Heart left ventricle (tissue), 16 donors: ENCODE results near the gene LAMA3. TPM values are rescaled to one million over a fixed set of nuclear protein-coding genes. Genes with fewer than 3 reads are reported as not detected.

Experiments used
- ATAC-seq, 4 donors: fragments of 200-7000 bp; cut with Tn5 transposase; one replicate each; pipeline ENCODE4 v1.9.1; 2020 to 2022; ENCODE audit warnings: moderate library complexity in 4 of 4, mild to moderate bottlenecking in 3 of 4, moderate number of reproducible peaks in 1 of 4
- DNase-seq, 5 donors: peaks; one replicate each; pipeline ENCODE4 v3.0.0-alpha.2; 2020
- H3K27ac ChIP-seq, 12 donors: fragments of 200-600 bp; sonication (generic) in 4 of 12; one replicate each; pipeline versions ENCODE4 v1.5.0 to v1.8.0; 2016 to 2022; ENCODE audit warnings: mild to moderate bottlenecking in 2 of 12
- H3K27me3 ChIP-seq, 9 donors: fragments of 200-600 bp; sonication (generic) in 2 of 9; one replicate each; pipeline versions ENCODE4 v1.5.1 to v1.8.0; 2016 to 2022; ENCODE audit warnings: mild to moderate bottlenecking in 3 of 9
- H3K36me3 ChIP-seq, 9 donors: fragments of 200-600 bp; sonication (generic) in 2 of 9; one replicate each; pipeline versions ENCODE4 v1.5.0 to v1.8.0; 2018 to 2022; ENCODE audit warnings: mild to moderate bottlenecking in 2 of 9
- H3K4me1 ChIP-seq, 12 donors: fragments of 200-600 bp; sonication (generic) in 4 of 12; one replicate each; pipeline versions ENCODE4 v1.5.0 to v1.8.0; 2016 to 2022; ENCODE audit warnings: mild to moderate bottlenecking in 3 of 12
- H3K4me3 ChIP-seq, 12 donors: fragments of 200-600 bp; sonication (generic) in 4 of 12; one replicate each; pipeline versions ENCODE4 v1.5.0 to v1.8.0; 2017 to 2022; ENCODE audit warnings: mild to moderate bottlenecking in 9 of 12, moderate library complexity in 4 of 12
- H3K9me3 ChIP-seq, 12 donors: fragments of 200-600 bp; sonication (generic) in 4 of 12; one replicate each; pipeline versions ENCODE4 v1.5.0 to v1.8.0; 2016 to 2022; ENCODE audit warnings: mild to moderate bottlenecking in 1 of 12
- POLR2A ChIP-seq, 2 donors: fragments of 450-650 bp; IDR thresholded peaks; one replicate each; pipeline ENCODE4 v1.6.1; 2017; ENCODE audit warnings: antibody characterized with exemption in 2 of 2, mild to moderate bottlenecking in 2 of 2, moderate library complexity in 2 of 2
- WGBS, 4 donors: extraction: QIAGEN DNeasy Blood & Tissue Kit in 2 of 4; methylation state at CpG; one replicate each; pipeline versions ENCODE4 v1.1.5 to v1.1.7; 2013 to 2018; 5-methylcytosine and 5-hydroxymethylcytosine counted together
- intact Hi-C, 10 donors: fragments of 100-400 bp; cut with DNase I; formaldehyde crosslinking; loops; one replicate each; pipeline versions ENCODE4 v1.11.1 to v1.14.2; 2022
- polyA plus RNA-seq, 2 donors: library from polyadenylated mRNA; stranded (reverse); fragments of 200-250 nt; gene quantifications; one replicate each; pipeline ENCODE4 v1.2.3, GENCODE V29; 2013
- total RNA-seq, 9 donors: library from RNA; depleted of rRNA in 2 of 9; stranded (reverse); fragments of >200 nt in 2 of 9; fragmentation: NEBNext Ultra II Directional in 3 of 9; extraction: Animal tissue kit (Norgen Biotek cat#: 25700) in 3 of 9; gene quantifications; one replicate each; pipeline versions ENCODE4 v1.1.0 to v1.2.4, GENCODE V29; 2016 to 2023
- TF ChIP-seq, protein P1 (sequence below), 12 donors: fragments of 200-600 bp; sonication (generic) in 4 of 12; IDR thresholded peaks; one replicate each; pipeline versions ENCODE4 v1.5.0 to v1.8.0; 2018 to 2022; ENCODE audit warnings: antibody characterized with exemption in 12 of 12, mild to moderate bottlenecking in 5 of 12
- donor health status: ischemic (EF 13 %, LVEDD 7.1; RV severe dilation, severe dysfunction).
- donor health status: healthy with polysubstance abuse.
- donor health status: DM: no; HTN: yes; CAD: no.
- donor health status: DM: no; HTN: no; CAD: no.
- donor health status: ischemic (EF 25% LVEDD 6.9; RV normal size, moderate dysfunction).
- donor health status: ischemic (EF 25% LVEDD 5.7; RV mildly dilated, moderate dysfunction).
- donor health status: healthy.
- donor health status: DM: yes; HTN: yes; CAD: no.
- donor health status: ischemic (EF 35%, LVEDD 5.7; RV mildly dilated, moderate dysfunction).
- donor health status: nonischemic (EF 11% LVEDD 7.7; RV severe dilation, severe dysfunction).
- donor health status: DM: yes; HTN: yes; CAD: no.
- donor health status: PGD.
- donor health status: ischemic (EF 29% LVEDD 5.4; RV normal size, mild dysfunction).
- donor health status: nonischemic (EF 23%, LVEDD 6.1; RV moderate dilation, normal function).

LAMA3 gene
- total and polyA plus RNA-seq, 11 donors = 1.2 to 6.6 (median 3.2) TPM

- Histone ChIP-seq H3K27me3 (no peaks in the 10 kb centered on the region), H3K27ac (no peak overlapping the region), H3K9me3 (no peaks in the 10 kb centered on the region), H3K4me3 (no peak overlapping the region), H3K36me3 (no peaks in the 10 kb centered on the region), H3K4me1 (peaks cover 0 to 14% (median 3%) of the 10 kb centered on the region in 12 donors)
- no peak for ATAC-seq
- intact Hi-C loops = loop anchor here in 1 of 10 donors (10.0 kb wide), 1 partner anchor 57 kb away; no protein-coding TSS in a partner anchor
- TF ChIP-seq POLR2A (IDR thresholded peaks at IDR 0.05) = no peak
- DNase-seq = no peak
- 80 to 92% (median 88%) methylated on average over 5 of the region's 5 CpGs for WGBS, 4 donors
Observed at GRCh38 chr18:23718243-23718720, 29.0 kb downstream of the LAMA3 start.

DNA sequence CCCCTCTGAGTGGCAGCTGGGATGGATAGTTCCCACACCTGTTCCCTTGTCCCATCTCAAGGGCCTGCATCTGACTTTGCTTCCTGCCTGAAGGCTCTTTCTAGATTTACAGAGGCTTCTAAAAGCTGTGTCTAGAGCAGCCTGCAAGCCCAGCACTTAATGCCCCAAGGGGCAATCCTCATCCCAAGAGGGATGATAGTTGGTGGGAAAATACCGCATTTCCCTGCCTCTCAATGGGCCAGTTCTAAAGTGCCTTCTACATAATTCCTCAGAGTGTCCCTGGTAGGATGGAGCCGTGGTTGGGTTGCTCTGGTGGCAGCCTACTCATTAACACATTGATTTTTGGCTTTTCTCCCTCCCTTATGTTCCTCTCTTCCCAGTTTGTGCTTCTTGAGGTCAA is 29.5 kb downstream of the LAMA3 start:
- WGBS, 4 donors = 74 to 90% (median 80%) methylated on average over 2 of the region's 2 CpGs
- ATAC-seq (no peak), DNase-seq (no peak)
- peaks cover 0 to 14% (median 3%) of the 10 kb centered on the region in 12 donors for H3K4me1 ChIP-seq
- H3K36me3 ChIP-seq = no peaks in the 10 kb centered on the region
- no peak overlapping the region for H3K27ac ChIP-seq
- no peak overlapping the region for H3K4me3 ChIP-seq
- intact Hi-C loops = loop anchor here in 1 of 10 donors (10.0 kb wide), 1 partner anchor 56 kb away; no protein-coding TSS in a partner anchor
- no peaks in the 10 kb centered on the region for H3K27me3 ChIP-seq
- H3K9me3 ChIP-seq = no peaks in the 10 kb centered on the region
- TF ChIP-seq, protein P1, sequence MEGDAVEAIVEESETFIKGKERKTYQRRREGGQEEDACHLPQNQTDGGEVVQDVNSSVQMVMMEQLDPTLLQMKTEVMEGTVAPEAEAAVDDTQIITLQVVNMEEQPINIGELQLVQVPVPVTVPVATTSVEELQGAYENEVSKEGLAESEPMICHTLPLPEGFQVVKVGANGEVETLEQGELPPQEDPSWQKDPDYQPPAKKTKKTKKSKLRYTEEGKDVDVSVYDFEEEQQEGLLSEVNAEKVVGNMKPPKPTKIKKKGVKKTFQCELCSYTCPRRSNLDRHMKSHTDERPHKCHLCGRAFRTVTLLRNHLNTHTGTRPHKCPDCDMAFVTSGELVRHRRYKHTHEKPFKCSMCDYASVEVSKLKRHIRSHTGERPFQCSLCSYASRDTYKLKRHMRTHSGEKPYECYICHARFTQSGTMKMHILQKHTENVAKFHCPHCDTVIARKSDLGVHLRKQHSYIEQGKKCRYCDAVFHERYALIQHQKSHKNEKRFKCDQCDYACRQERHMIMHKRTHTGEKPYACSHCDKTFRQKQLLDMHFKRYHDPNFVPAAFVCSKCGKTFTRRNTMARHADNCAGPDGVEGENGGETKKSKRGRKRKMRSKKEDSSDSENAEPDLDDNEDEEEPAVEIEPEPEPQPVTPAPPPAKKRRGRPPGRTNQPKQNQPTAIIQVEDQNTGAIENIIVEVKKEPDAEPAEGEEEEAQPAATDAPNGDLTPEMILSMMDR (IDR thresholded peaks at IDR 0.05) = no peak
- no peak for TF ChIP-seq POLR2A (IDR thresholded peaks at IDR 0.05)

DNA sequence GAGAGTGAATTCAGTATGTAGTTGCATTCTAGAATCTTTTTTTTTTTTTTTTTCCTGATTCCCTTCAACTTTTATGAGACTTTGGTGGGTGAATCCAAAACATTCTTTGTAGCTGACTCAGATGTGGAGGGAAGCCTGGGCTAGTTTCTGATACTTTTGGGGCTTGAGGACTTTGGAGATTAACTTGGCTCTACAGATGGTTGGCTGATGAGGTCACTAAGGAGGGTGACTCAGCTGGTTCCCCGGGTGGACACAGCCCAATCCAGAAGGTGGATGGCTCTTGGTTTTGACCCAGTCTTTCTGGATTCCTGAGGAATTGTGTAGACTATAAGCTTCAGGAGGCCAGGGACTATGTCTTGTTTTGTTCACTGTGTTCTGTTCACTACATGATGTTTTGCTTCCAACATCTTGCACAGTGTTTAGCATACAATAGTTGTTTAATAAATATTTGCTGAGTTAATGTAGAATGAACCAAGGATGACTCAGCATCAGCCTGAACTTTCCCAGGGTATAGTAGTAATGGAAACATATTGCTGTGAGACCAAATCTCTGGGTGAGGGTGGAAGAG is 30.5 kb downstream of the LAMA3 start:
- ATAC-seq (peak in 3 of 4 donors; percentile 53 to 92 (median 54)), DNase-seq (peak in 1 of 5 donors; percentile 48)
- WGBS, 4 donors = 31 to 50% (median 42%) methylated on average over 1 of the region's 1 CpG
- intact Hi-C loops = loop anchor here in 2 of 10 donors (10.0 kb wide), 1 partner anchor 55 kb away; no protein-coding TSS in a partner anchor
- no peaks in the 10 kb centered on the region for H3K9me3 ChIP-seq
- TF ChIP-seq POLR2A (IDR thresholded peaks at IDR 0.05) = no peak
- TF ChIP-seq, protein P1 (IDR thresholded peaks at IDR 0.05) = no peak
- no peak overlapping the region for H3K27ac ChIP-seq
- peaks cover 0 to 14% (median 3%) of the 10 kb centered on the region in 12 donors for H3K4me1 ChIP-seq
- H3K36me3 ChIP-seq = no peaks in the 10 kb centered on the region
- no peaks in the 10 kb centered on the region for H3K27me3 ChIP-seq
- no peak overlapping the region for H3K4me3 ChIP-seq

DNA sequence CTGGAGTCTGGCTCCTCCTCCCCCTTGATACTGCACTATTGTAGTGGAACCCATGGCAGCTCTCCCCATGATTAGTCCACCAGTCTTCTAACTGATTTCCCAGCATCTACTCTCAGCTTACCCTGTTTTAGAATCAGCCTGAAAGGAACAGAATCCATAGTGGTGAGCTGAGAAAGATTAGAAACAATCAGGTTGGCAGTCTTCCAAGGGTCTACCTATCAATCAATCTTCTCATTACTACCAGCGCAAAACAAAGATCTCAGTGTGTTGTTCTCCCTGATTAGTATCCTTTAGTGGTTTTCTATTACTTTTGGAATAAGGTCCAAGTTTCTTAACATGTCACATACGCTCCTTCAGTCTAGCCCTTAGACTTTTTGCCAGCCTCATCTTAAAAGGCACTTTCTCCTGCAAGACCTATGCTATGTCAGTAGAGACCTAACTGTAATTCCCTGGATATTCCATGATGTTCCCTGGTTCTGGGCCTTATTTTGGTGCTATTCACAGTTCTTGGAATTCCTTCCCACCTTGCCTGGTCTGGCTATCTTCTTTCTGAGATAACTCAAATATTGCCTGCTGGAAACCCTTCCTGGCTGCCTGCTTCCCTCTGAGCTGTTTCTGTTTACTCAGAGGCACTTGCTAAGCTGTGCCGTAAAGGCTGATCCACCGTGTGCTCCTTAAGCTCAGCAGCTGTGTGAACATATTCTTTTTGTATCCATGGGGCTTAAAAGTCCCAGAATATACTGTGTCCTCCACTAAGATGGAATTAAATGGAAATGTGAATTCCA is 32.6 kb downstream of the LAMA3 start:
- no peaks in the 10 kb centered on the region for H3K36me3 ChIP-seq
- H3K4me3 ChIP-seq = no peak overlapping the region
- ATAC-seq (no peak), DNase-seq (no peak)
- H3K27me3 ChIP-seq = no peaks in the 10 kb centered on the region
- TF ChIP-seq, protein P1 (IDR thresholded peaks at IDR 0.05) = no peak
- no peak for TF ChIP-seq POLR2A (IDR thresholded peaks at IDR 0.05)
- no peaks in the 10 kb centered on the region for H3K9me3 ChIP-seq
- intact Hi-C loops = loop anchor here in 1 of 10 donors (10.0 kb wide), 1 partner anchor 53 kb away; no protein-coding TSS in a partner anchor
- H3K4me1 ChIP-seq = peaks cover 0 to 14% (median 3%) of the 10 kb centered on the region in 12 donors
- no peak overlapping the region for H3K27ac ChIP-seq
- WGBS, 4 donors = 49 to 71% (median 66%) methylated on average over 4 of the region's 4 CpGs
